ENCODE measurements around the gene ARL8A.

GRCh38 chr1:202133496-202133895 is 11.0 kb downstream of the ARL8A start:
- no peak for TF ChIP-seq CTCF (optimal IDR thresholded peaks at IDR 0.05 in 1 of 3, IDR thresholded peaks at IDR 0.05 in 1 of 3, conservative IDR thresholded peaks at IDR 0.05 in 1 of 3; ENCODE audit: extremely low read depth in 1 of 3, insufficient read depth in 2 of 3, low read length in 3 of 3)
- TF ChIP-seq EZH2 (IDR thresholded peaks at IDR 0.05; ENCODE audit: low read length) = no peak
